H1 (cell line): Measurements from ENCODE around the gene SV2C. TPM values are rescaled to one million over a fixed set of nuclear protein-coding genes. Genes with fewer than 3 reads are reported as not detected.

ENCODE experiments used
- CHD7 ChIP-seq: fragments of 300-600 bp; sonication (generic); IDR thresholded peaks from 2 replicates; pipeline ENCODE4 v1.7.1; 2012; ENCODE audit warnings: low read length, moderate library complexity, mild to moderate bottlenecking, inconsistent platforms; ENCODE audit not compliant: insufficient replicate concordance
- KDM1A ChIP-seq: fragments of 200-600, 300-600 bp; sonication (generic); IDR thresholded peaks from 2 replicates; pipeline ENCODE4 v1.7.1; 2016; ENCODE audit warnings: mild to moderate bottlenecking, low read length, borderline replicate concordance
- SRF ChIP-seq: IDR thresholded peaks from 2 replicates; pipeline ENCODE4 v1.6.1; 2011; ENCODE audit warnings: mild to moderate bottlenecking, low read depth, low read length, moderate library complexity
- USF2 ChIP-seq: IDR thresholded peaks from 2 replicates; pipeline ENCODE4 v1.6.1; 2011; ENCODE audit warnings: low read length, improper control_type of control experiment
- polyA plus RNA-seq, 7 experiments: library from polyadenylated mRNA; depleted of rRNA in 3 of 7; stranded (reverse) in 5 of 7; unstranded in 2 of 7; fragments of >200 nt in 5 of 7; fragments of 200-250 nt in 2 of 7; gene quantifications; 1 replicate in 5 of 7; 2 replicates in 1 of 7; 4 replicates in 1 of 7; pipeline versions ENCODE4 v1.2.1 to v1.2.3, GENCODE V29; 2011 to 2013; ENCODE audit warnings: missing spikeins in 2 of 7, mixed read lengths in 2 of 7
- total RNA-seq: library from RNA; stranded (reverse); fragmentation: NEBNext Ultra II Directional; extraction: Animal tissue kit (Norgen Biotek cat#: 25700); gene quantifications from 2 replicates; pipeline ENCODE4 v1.2.1, GENCODE V29; 2021

SV2C gene
- total and polyA plus RNA-seq, 2 of the 8 experiments (the other 6 are each of a cell fraction or from before 2014, with no cell fraction given): 0.08 to 0.24 TPM

- no peak for TF ChIP-seq CHD7
- no peak for TF ChIP-seq SRF
- TF ChIP-seq KDM1A: no peak
- no peak for TF ChIP-seq USF2
These were observed 69.5 kb downstream of the SV2C start (continued) for GRCh38 chr5:76152700-76153099.
